Neural progenitor cell (in vitro differentiated cells): Measurements from ENCODE around the gene RNASE13.

ENCODE experiments used
- EZH2 ChIP-seq: fragments of 200-600 bp; sonication (generic); IDR thresholded peaks from 2 replicates; pipeline ENCODE4 v1.6.1; 2017; ENCODE audit warnings: antibody characterized with exemption, mild to moderate bottlenecking, moderate library complexity
- EZH2phosphoT487 ChIP-seq: fragments of 200-600 bp; sonication (generic); IDR thresholded peaks from 2 replicates; pipeline ENCODE4 v1.6.1; 2017; ENCODE audit warnings: antibody characterized with exemption
- TF ChIP-seq, protein P1 (sequence below): fragments of 200-600 bp; sonication (generic); IDR thresholded peaks from 2 replicates; pipeline ENCODE4 v1.5.1; 2017; ENCODE audit warnings: antibody characterized with exemption, mild to moderate bottlenecking

DNA sequence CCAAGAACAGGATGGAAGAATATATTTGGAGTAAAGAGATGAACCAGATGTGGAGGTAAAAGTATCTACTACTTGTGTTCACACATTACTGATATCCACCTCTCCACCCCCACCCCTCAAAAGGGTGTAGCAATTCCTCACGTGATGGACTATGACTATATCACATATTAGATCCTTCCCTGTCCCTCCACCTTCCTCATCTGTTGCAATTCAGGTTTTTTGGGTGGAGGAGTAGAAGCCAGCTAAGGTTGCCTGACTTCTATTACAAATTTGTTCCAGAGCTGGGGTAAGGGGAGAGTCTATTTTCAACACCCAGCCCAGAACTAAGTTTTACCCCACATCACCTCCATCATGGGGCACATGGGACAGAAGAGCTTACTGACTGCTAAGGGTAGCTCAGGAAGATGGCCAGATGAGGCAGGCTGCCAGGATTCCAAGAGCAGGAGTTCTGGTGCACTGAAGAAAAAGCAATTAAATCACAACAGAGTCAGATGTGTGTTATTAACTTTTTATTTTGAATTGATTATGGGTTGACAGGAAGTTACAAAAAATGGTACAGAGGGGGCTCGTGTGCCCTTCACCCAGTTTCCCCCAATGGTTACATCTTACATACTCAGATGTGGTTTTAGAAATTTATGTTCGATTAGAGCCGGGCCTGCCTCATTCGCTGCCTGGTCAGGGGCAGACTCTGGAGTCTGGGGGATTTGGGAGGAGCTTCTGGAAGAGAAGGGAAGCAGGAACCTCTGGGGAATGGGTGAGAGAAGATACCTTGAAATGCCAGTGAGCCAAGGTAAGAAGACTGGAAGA is 2.1 kb downstream of the RNASE13 start:
- TF ChIP-seq, protein P1, sequence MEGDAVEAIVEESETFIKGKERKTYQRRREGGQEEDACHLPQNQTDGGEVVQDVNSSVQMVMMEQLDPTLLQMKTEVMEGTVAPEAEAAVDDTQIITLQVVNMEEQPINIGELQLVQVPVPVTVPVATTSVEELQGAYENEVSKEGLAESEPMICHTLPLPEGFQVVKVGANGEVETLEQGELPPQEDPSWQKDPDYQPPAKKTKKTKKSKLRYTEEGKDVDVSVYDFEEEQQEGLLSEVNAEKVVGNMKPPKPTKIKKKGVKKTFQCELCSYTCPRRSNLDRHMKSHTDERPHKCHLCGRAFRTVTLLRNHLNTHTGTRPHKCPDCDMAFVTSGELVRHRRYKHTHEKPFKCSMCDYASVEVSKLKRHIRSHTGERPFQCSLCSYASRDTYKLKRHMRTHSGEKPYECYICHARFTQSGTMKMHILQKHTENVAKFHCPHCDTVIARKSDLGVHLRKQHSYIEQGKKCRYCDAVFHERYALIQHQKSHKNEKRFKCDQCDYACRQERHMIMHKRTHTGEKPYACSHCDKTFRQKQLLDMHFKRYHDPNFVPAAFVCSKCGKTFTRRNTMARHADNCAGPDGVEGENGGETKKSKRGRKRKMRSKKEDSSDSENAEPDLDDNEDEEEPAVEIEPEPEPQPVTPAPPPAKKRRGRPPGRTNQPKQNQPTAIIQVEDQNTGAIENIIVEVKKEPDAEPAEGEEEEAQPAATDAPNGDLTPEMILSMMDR = no peak
- no peak for TF ChIP-seq EZH2
- TF ChIP-seq EZH2phosphoT487 = no peak
